HEK293 (cell line): Measurements from ENCODE around the gene NOL4L.

ENCODE experiments used
- REPIN1 ChIP-seq: fragments of 450-650 bp; formaldehyde crosslinking; IDR thresholded peaks from 2 replicates; pipeline ENCODE4 v1.5.1; 2017; ENCODE audit warnings: missing biosample characterization, missing genetic modification characterization, low read depth
- ZFHX2 ChIP-seq: fragments of 450-650 bp; formaldehyde crosslinking; conservative IDR thresholded peaks from 2 replicates; pipeline ENCODE4 v1.5.1; 2016; ENCODE audit warnings: missing biosample characterization, missing genetic modification characterization
- ZNF114 ChIP-seq: fragments of 450-650 bp; formaldehyde crosslinking; IDR thresholded peaks from 2 replicates; pipeline ENCODE4 v1.5.0; 2017; ENCODE audit warnings: missing biosample characterization, missing genetic modification characterization
- ZNF274 ChIP-seq, 2 experiments: fragments of 200-500 bp in 1 of 2; fragments of 450-650 bp in 1 of 2; sonication (Bioruptor generic) in 1 of 2; formaldehyde crosslinking in 1 of 2; IDR thresholded peaks; 2 replicates each; pipeline versions ENCODE4 v1.5.1 to v1.6.1; 2014 to 2016; ENCODE audit warnings: borderline replicate concordance in 1 of 2, inconsistent platforms in 1 of 2, low read length in 1 of 2, missing biosample characterization in 1 of 2, missing genetic modification characterization in 1 of 2
- ZNF513 ChIP-seq: fragments of 450-650 bp; IDR thresholded peaks from 2 replicates; pipeline ENCODE4 v1.5.1; 2018; ENCODE audit warnings: missing biosample characterization, missing genetic modification characterization
- ZNF529 ChIP-seq: fragments of 450-650 bp; formaldehyde crosslinking; IDR thresholded peaks from 2 replicates; pipeline ENCODE4 v1.5.1; 2017; ENCODE audit warnings: missing genetic modification characterization, missing biosample characterization; ENCODE audit not compliant: insufficient replicate concordance
- ZNF792 ChIP-seq: fragments of 450-650 bp; formaldehyde crosslinking; IDR thresholded peaks from 2 replicates; pipeline ENCODE4 v1.5.1; 2016; ENCODE audit warnings: missing biosample characterization, missing genetic modification characterization
- TF ChIP-seq, protein P1 (sequence below): fragments of 450-650 bp; formaldehyde crosslinking; IDR thresholded peaks from 2 replicates; pipeline ENCODE4 v1.5.1; 2016; ENCODE audit warnings: missing biosample characterization, missing genetic modification characterization
- TF ChIP-seq, protein P2 (sequence below): fragments of 450-650 bp; formaldehyde crosslinking; IDR thresholded peaks from 2 replicates; pipeline ENCODE4 v1.5.1; 2016; ENCODE audit warnings: missing biosample characterization, missing genetic modification characterization

DNA sequence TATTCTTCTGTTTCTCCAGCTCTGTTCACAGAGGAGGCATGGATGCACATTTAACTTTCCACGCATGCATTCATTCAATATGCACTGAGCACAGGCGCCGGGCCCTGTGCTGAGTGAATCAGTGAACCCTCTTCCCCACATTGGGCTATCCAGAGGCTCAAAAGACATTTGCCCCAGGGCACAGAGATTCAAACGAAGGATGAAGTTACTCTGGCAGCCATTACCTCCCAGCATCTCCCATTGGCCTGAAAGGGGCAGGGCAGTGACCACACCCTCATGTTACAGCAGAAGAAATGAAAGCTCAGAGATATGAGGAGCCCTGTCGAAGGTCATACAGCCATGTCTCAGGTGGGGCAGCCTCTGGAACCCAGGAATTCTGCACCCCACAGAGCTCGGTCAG is 26.7 kb upstream of the NOL4L start:
- TF ChIP-seq ZNF274 (IDR thresholded peaks at IDR 0.05; ENCODE audit: low read length) (no peak), ZNF274 (tag by site-specific recombination; IDR thresholded peaks at IDR 0.05; ENCODE audit: borderline replicate concordance) (no peak), ZNF114 (tag by site-specific recombination) (no peak), ZNF792 (no peak), ZNF513 (no peak), REPIN1 (no peak), ZNF529 (no peak), ZFHX2 (tag by site-specific recombination) (no peak)
- TF ChIP-seq, protein P1, sequence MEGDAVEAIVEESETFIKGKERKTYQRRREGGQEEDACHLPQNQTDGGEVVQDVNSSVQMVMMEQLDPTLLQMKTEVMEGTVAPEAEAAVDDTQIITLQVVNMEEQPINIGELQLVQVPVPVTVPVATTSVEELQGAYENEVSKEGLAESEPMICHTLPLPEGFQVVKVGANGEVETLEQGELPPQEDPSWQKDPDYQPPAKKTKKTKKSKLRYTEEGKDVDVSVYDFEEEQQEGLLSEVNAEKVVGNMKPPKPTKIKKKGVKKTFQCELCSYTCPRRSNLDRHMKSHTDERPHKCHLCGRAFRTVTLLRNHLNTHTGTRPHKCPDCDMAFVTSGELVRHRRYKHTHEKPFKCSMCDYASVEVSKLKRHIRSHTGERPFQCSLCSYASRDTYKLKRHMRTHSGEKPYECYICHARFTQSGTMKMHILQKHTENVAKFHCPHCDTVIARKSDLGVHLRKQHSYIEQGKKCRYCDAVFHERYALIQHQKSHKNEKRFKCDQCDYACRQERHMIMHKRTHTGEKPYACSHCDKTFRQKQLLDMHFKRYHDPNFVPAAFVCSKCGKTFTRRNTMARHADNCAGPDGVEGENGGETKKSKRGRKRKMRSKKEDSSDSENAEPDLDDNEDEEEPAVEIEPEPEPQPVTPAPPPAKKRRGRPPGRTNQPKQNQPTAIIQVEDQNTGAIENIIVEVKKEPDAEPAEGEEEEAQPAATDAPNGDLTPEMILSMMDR, result no peak
- TF ChIP-seq, protein P2, sequence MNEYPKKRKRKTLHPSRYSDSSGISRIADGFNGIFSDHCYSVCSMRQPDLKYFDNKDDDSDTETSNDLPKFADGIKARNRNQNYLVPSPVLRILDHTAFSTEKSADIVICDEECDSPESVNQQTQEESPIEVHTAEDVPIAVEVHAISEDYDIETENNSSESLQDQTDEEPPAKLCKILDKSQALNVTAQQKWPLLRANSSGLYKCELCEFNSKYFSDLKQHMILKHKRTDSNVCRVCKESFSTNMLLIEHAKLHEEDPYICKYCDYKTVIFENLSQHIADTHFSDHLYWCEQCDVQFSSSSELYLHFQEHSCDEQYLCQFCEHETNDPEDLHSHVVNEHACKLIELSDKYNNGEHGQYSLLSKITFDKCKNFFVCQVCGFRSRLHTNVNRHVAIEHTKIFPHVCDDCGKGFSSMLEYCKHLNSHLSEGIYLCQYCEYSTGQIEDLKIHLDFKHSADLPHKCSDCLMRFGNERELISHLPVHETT (tag by site-specific recombination), result no peak
